IPS-18a (cell line): ENCODE results near the gene SLC13A3.
A peak's percentile ranks its signal among the peaks of the same experiment; 100 is the strongest.

ENCODE experiments used
- H3K27ac ChIP-seq: one replicate; pipeline ENCODE4 v1.5.1; 2013; ENCODE audit warnings: low read length
- H3K27me3 ChIP-seq: one replicate; pipeline ENCODE4 v1.6.1; 2013; ENCODE audit warnings: mild to moderate bottlenecking, low read length; ENCODE audit not compliant: control insufficient read depth, insufficient read depth
- H3K36me3 ChIP-seq: one replicate; pipeline ENCODE4 v1.6.1; 2013; ENCODE audit warnings: low read depth, low read length; ENCODE audit not compliant: control insufficient read depth
- H3K4me1 ChIP-seq: one replicate; pipeline ENCODE4 v1.6.1; 2013; ENCODE audit warnings: low read depth, low read length; ENCODE audit not compliant: control insufficient read depth
- H3K4me3 ChIP-seq: one replicate; pipeline ENCODE4 v1.5.1; 2013; ENCODE audit warnings: low read length
- H3K9ac ChIP-seq: one replicate; pipeline ENCODE4 v1.6.1; 2013; ENCODE audit warnings: mild to moderate bottlenecking, low read length, moderate library complexity
- H3K9me3 ChIP-seq: one replicate; pipeline ENCODE4 v1.6.1; 2013; ENCODE audit warnings: low read depth, low read length; ENCODE audit not compliant: control insufficient read depth

Gene SLC13A3

GRCh38 chr20:46665602-46666001, 14.3 kb upstream of the SLC13A3 start:
- Histone ChIP-seq H3K9me3 (peaks cover 1% of the 10 kb centered on the region), H3K4me3 (no peak overlapping the region), H3K9ac (no peak overlapping the region), H3K27me3 (no peaks in the 10 kb centered on the region), H3K27ac (no peak overlapping the region), H3K4me1 (no peaks in the 10 kb centered on the region), H3K36me3 (peaks cover 5% of the 10 kb centered on the region)

- Histone ChIP-seq H3K27me3 (no peaks in the 10 kb centered on the region), H3K4me3 (no peak overlapping the region), H3K4me1 (no peaks in the 10 kb centered on the region), H3K36me3 (peaks cover 5% of the 10 kb centered on the region), H3K9me3 (peaks cover 3% of the 10 kb centered on the region), H3K27ac (no peak overlapping the region), H3K9ac (no peak overlapping the region)
Observed at GRCh38 chr20:46663531-46663930, 12.3 kb upstream of the SLC13A3 start.

DNA sequence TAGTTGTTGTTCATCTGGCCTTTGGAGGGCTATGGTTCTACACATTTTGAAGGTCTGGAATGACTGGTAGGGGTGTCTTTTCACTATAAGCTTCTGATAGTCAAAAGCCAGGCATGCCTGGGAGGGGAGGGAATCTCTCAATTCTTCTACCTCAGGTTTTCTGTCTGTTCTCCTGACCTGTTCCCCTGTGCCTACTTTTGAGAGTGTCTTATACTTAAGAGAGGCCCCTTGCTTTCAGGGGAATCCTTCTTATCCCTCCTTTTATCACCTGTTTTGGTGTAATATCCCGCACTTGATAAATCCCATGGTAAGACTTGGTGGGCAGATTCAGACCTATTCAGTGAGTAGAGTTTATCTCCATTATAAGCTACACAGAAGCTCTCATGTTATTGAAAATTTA, 10.4 kb upstream of the SLC13A3 start:
- Histone ChIP-seq H3K4me1 (no peaks in the 10 kb centered on the region), H3K27me3 (no peaks in the 10 kb centered on the region), H3K4me3 (no peak overlapping the region), H3K27ac (no peak overlapping the region), H3K36me3 (no peaks in the 10 kb centered on the region), H3K9ac (no peak overlapping the region), H3K9me3 (peaks cover 3% of the 10 kb centered on the region)

DNA sequence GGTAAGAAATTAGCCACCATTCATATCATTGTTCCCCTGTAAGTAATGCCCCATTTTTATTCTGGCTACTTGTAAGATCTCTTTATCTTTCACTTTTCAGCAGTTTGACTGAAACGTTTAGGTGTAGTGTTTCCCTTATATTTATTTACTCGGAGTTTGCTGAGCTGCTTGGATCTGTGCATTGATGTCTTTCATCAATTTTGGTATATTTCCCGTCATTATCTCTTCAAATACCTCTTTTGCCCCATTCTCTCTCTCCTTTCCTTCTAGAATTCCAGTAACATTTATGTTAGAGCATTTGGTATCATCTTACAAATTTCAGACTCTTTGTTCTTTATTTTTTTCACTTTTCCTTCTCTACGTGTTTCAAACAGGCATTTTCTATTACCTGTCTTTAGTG, 9.2 kb upstream of the SLC13A3 start:
- Histone ChIP-seq H3K36me3 (no peaks in the 10 kb centered on the region), H3K4me3 (no peak overlapping the region), H3K27ac (no peak overlapping the region), H3K27me3 (no peaks in the 10 kb centered on the region), H3K9me3 (peaks cover 3% of the 10 kb centered on the region), H3K4me1 (no peaks in the 10 kb centered on the region), H3K9ac (no peak overlapping the region)

DNA sequence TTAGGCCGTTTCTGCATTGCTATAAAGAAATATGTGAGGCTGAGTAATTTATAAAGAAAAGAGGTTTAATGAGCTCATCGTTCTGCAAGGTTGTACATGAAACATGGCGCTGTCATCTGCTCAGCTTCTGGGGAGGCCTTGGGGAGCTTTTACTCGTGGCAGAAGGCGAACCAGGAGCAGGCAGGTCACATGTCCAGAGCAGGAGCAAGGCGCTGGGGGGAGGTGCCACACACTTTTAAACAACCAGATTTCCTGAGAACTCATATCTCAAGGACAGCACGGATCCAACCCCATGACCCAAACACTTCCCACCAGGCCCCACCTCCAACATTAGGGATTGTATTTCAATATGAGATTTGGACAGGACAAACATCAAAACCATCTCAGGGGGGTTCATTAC, 6.4 kb upstream of the SLC13A3 start:
- Histone ChIP-seq H3K9ac (no peak overlapping the region), H3K27me3 (no peaks in the 10 kb centered on the region), H3K9me3 (peaks cover 3% of the 10 kb centered on the region), H3K4me3 (no peak overlapping the region), H3K4me1 (no peaks in the 10 kb centered on the region), H3K36me3 (no peaks in the 10 kb centered on the region), H3K27ac (no peak overlapping the region)

DNA sequence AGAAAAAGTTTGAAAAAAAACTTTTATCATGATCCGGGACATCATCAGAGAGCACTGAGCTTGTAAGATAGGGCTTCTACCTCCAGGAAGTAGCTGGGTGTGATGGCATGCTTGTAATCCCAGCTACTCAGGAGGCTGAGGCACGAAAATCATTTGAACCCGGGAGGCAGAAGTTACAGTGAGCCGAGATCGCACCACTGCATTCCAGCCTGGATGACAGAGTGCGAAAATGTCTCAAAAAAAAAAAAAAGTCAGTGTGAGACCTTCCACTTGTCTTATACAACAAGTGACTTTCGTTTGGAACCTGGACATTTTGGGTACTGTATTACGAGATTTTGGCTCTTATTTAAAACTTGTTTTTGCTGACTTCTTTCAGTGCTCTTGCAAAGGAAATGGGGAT, 5.9 kb upstream of the SLC13A3 start:
- Histone ChIP-seq H3K36me3 (no peaks in the 10 kb centered on the region), H3K27ac (no peak overlapping the region), H3K9me3 (peaks cover 3% of the 10 kb centered on the region), H3K4me1 (no peaks in the 10 kb centered on the region), H3K9ac (no peak overlapping the region), H3K27me3 (no peaks in the 10 kb centered on the region), H3K4me3 (no peak overlapping the region)

GRCh38 chr20:46652699-46653098, 1.4 kb upstream of the SLC13A3 start:
- Histone ChIP-seq H3K27me3 (peaks cover 25% of the 10 kb centered on the region), H3K9me3 (no peaks in the 10 kb centered on the region), H3K36me3 (no peaks in the 10 kb centered on the region), H3K4me3 (no peak overlapping the region), H3K27ac (no peak overlapping the region), H3K4me1 (no peaks in the 10 kb centered on the region), H3K9ac (no peak overlapping the region)

DNA sequence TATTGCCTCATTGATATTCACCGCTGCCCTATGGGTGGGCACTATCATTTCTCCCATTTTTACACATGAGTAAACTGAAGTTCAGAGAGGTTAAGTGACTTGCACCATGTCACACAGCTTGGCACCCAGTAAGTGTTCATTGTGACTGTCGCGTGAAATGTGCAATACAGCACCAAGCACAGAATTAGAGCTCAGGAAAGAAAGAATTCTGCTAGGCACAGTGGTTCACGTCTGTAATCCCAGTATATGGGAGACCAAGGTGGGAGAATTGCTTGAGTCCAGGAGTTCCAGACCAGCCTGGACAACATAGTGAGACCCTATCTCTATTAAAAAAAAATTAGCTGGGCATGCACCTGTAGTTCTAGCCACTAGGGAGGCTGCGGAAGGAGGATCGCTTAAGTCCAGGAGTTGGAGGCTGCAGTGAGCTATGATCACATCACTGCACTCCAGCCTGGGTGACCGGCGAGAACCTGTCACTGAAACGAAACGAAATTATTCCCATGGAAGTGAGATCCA, 626 bp downstream of the SLC13A3 start:
- H3K9ac ChIP-seq: no peak overlapping the region
- H3K4me3 ChIP-seq: peak overlapping the region; percentile 38
- H3K9me3 ChIP-seq: no peaks in the 10 kb centered on the region
- H3K4me1 ChIP-seq: no peaks in the 10 kb centered on the region
- peaks cover 25% of the 10 kb centered on the region for H3K27me3 ChIP-seq
- H3K36me3 ChIP-seq: no peaks in the 10 kb centered on the region
- H3K27ac ChIP-seq: no peak overlapping the region

DNA sequence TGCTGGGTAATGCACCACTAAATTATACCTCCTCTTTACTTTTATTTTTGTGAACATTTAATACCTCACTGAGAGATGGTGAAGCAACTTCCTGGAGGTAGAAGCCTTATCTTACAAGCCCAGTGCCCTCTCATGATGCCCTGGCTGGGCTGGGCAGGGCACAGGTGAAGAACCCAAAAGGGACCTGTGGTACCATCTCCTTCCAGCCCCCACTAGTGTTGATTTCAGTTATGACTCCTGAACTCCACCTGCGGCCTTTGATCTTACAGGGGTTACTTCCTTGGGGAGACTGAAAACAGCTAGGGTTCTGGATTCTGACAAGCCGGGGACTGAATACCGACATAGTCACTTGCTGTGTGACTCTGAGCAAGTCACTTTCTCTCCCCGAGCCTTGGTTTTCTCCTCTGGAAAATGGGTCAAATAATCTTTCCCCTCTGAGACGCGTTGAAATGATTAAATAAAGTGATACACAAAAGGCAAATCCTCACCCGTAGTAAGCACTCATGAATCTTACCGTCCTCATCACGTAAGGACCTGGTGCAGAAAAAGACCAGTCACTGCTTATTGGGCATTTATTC, 1.2 kb downstream of the SLC13A3 start:
- Histone ChIP-seq H3K9me3 (no peaks in the 10 kb centered on the region), H3K27ac (no peak overlapping the region), H3K9ac (no peak overlapping the region), H3K36me3 (no peaks in the 10 kb centered on the region), H3K4me3 (no peak overlapping the region), H3K4me1 (no peaks in the 10 kb centered on the region), H3K27me3 (peaks cover 25% of the 10 kb centered on the region)

DNA sequence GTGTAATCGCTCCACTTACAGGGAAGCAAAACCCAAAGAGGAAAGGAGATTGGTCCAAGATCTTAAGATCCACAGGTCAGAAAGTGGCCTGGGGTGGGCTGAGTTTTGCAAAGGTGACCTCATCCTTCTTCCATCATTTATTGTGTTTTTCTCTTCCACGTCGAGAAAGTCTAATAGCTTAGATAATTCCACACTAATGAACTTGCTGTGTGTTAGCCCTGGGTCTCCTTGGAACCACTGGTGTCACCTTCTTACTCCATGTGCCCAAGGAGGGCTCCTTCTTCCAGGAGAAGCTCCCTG, 1.7 kb downstream of the SLC13A3 start:
- Histone ChIP-seq H3K27ac (no peak overlapping the region), H3K9me3 (no peaks in the 10 kb centered on the region), H3K36me3 (no peaks in the 10 kb centered on the region), H3K27me3 (peaks cover 25% of the 10 kb centered on the region), H3K9ac (no peak overlapping the region), H3K4me1 (no peaks in the 10 kb centered on the region), H3K4me3 (no peak overlapping the region)

DNA sequence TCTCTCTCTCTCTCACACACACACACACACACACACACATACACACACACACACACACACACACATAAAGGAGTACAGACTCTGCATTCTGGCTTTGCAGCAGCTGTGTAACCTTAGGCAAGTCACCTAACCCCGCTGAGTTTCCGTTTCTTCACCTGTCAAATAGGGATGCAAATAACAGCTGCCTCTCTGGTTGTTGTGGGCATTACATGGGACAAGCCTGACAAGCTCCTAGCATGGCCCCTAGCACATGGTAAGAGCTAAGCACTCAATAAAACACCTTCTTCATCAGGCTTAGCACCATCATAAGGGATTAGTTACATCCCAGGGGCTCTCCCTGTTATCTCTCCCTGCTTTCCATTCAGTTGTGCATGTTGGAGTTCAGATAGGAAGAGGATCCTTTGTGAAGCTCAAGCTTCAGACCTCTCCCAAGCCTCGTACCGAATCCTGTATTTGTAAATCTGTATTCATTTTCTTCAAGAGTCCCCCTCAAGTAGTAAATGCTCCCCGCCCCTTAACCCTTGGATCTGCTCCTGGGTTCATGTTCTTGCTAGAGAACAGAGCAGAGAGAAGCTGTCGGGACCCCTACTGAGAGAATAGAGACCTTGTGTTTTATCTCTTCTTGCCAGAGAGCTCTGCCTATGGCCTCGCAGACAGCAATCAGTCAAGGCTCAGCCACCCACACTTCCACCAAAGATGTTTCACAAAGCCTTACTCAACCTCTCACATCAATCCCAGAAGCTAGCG, 2.2 kb downstream of the SLC13A3 start:
- H3K27me3 ChIP-seq: peaks cover 25% of the 10 kb centered on the region
- no peak overlapping the region for H3K27ac ChIP-seq

GRCh38 chr20:46647469-46647868, 3.8 kb downstream of the SLC13A3 start:
- Histone ChIP-seq H3K27me3 (peaks cover 25% of the 10 kb centered on the region), H3K27ac (no peak overlapping the region), H3K9me3 (no peaks in the 10 kb centered on the region), H3K9ac (no peak overlapping the region), H3K36me3 (no peaks in the 10 kb centered on the region), H3K4me3 (no peak overlapping the region), H3K4me1 (no peaks in the 10 kb centered on the region)

More for the DNA sequence above, 2.2 kb downstream of the SLC13A3 start:
- H3K9ac ChIP-seq: no peak overlapping the region
- H3K4me3 ChIP-seq: no peak overlapping the region
- H3K4me1 ChIP-seq: no peaks in the 10 kb centered on the region
- no peaks in the 10 kb centered on the region for H3K9me3 ChIP-seq
- no peaks in the 10 kb centered on the region for H3K36me3 ChIP-seq
